HG02852 (cell line): ENCODE data around the gene CGNL1.

Experiments
- ATAC-seq: cut with Tn5 transposase; IDR thresholded peaks from one replicate; pipeline ENCODE4 v1.9.1; 2021; ENCODE audit warnings: mild to moderate bottlenecking, moderate library complexity; ENCODE audit not compliant: unreplicated experiment

Gene CGNL1

DNA sequence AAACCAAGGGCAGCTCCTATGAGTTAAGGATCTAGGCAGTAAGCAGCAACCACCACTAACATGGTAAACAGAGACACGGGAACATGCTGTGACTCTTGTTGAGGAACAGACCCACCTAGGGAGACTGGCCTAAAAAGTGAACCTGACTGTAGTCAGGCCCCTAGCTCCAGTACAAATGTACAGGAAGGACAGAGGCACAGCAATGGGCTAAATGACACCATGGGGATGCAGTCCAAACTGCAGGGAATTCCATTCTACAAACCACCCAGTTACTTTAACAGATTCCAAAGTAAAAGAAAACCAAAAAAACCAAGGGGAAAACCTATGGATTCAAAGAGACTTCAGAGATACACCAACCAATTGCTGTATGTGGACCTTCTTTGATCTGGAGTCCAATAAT is 28.2 kb upstream of the CGNL1 start:
- no peak for ATAC-seq

DNA sequence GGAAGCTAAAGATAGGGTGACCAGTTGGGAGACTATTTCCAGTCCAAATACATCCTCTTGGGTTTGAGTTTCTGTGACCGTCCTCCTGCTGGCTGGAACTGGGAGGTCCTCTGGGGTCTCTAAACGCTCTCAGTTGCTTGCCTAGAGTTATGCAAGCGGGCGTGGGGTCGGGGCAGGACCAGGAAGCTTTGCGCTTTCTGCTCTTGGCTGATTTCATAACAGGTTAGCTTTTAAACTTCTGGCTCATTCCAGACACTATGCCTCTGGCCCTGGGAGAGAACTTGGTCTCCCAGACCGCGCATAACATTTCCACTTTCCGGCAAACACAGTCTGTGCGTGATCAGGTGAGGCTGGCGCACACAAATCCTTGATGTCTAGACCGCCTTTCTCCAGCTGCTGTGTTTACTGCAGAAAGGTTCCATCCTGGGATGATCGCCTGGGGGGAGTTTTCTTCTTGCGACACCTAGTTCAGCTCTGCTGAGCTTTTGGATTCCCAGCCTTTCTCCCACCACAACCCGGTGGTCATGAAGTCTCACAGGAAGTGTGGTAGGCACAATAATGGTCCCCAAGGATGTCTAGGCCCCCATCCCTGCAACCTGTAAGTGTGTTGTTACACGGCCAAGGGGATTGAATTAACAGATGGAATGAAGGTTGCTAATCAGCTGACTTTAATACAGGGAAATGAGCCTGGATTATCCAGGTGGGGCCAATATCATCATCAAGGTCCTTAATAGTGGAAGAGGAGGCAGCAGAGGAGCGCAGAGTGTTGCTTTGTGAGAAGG is 23.6 kb upstream of the CGNL1 start:
- ATAC-seq: no peak

DNA sequence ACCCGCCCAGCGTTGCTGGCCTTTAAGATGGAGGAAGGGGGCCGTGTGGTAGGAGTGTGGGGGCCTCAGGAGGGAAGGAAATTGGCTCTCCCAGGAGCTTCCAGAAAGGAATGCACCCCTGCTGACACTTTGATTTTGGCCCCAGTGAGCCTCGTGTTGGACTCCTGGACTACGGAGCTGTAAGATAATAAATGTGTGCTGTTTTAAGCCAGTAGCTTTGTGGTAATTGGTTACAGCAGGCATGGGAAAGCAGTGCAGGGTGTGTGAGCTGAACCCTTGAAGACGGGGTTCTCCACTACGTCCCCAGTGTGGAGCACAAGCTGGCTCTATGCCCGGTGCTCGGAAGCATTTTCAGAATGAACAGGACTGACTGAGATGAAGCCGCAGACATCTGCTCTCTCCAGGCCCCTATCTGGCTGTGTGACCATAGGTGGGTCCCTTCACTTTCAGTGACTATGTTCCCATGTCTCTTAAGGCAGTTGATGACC is 22.9 kb upstream of the CGNL1 start:
- no peak for ATAC-seq

DNA sequence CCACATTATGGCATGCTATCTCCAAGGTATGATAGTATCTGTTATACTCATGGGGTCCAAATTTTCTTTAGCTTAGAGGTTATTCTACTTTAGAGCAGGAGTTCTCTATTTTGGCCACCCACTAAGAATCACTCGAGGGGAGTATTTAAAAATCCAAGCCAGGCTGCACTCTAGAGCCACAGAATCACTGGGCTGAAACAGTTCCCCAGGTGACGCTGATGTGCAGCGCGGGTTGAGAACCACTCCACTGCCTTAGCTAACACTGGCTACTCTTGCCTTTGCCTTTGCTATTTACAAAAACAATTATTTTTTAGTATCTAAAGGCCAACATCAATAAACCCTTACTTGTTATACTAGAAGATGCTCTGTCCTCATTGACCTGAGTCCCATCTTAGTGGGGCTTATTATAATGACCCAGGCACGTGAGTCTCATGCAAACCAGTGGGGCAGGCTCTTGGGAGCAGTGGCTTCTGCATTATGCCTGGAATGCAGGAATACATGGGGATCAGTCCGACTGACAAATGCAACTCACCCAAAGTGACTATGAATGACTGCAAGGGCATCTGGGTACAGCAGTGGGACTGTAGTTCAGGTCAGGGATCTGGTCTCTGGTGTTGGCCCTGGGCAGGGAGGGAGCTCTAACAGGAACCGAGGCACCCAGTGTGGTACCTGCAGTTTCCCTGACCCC is 21.7 kb upstream of the CGNL1 start:
- ATAC-seq: no peak

DNA sequence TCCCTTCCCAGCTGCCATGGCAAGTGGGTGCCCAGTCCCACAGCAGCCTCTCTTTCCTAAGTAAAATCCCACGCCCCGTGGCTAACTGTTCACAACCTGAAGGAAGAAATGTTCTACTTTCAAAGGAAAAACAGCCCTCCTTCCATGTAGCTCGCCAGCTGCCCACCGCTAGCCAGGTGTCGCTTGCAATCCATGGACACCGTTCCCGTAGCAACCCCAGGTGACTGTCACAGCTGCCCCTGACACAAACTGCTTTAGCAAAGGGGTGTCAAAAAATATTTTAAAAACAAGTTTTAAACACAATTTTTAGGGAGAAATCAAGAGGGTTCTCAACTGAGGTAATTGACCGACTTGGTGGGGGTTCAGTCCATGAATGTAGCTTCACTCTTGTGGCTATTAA is 21.0 kb upstream of the CGNL1 start:
- no peak for ATAC-seq

DNA sequence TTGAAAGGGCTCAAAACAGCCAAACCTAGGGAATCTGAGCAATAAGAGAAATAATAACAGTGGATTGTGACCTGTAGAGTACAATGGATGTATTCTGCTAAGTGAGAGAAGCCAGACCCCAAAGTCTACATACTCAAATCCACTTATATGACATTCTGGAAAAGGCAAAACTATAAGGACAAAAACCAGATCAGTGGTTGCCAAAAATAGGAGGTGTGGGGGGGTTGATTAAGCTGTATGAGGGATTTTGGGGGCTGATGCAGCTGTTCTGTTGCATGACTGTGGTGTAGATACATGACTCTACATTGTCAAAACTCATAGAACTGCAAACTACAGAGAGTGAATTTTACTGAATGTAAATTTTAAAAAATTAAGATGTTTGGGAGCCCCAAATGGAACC is 20.1 kb upstream of the CGNL1 start:
- no peak for ATAC-seq

DNA sequence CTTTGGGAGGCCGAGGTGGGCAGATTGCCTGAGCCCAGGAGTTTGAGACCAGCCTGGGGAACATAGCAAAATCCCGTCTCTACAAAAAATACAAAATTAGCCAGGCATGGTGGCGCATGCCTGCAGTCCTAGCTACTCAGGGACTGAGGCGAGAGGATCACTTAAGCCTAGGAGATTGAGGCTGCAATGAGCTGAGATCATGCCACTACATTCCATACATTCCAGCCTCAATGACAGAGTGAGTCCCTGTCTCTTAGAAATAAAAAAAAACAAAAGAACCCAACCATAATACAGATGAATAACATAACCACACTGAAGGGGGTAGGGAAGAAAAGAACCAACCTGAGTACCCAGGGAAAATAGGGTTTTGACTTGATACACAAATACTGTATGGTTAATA is 19.7 kb upstream of the CGNL1 start:
- ATAC-seq: no peak

DNA sequence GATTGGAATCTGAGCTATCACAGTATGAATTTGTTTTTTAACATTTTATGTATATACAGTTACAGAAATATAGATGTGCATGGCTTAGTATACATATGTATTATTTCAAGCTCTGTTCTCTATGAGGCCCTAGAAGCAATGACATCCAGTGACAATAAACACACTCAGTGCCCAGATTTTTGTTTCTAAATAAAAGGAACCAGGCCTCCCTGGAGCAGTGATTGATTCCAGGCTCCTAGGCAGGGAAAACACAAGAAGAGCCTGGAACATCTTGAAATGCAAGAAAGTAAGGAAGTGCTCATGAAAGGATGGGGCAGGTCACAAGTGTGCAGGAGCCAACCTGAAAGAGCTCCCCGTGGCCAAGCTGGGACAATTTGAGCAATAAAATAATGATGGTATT is 18.5 kb upstream of the CGNL1 start:
- no peak for ATAC-seq

DNA sequence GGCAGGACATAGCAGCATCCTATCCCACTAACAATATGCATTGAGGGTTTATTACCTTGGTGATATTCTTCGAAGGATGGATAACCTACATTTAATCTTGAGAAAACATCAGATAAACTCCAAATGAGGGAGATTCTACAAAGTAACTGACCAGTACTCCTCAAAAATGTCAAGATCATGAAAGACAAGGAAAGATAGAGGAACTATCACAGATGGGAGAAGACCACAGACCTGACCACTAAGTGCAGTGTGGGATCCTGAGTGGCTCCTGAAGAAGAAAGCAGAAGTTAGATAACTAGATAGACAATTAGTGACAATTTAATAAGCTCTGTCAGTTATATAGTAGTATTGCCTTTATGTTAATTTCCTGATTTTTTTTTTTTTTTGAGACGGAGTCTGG is 17.7 kb upstream of the CGNL1 start:
- no peak for ATAC-seq

DNA sequence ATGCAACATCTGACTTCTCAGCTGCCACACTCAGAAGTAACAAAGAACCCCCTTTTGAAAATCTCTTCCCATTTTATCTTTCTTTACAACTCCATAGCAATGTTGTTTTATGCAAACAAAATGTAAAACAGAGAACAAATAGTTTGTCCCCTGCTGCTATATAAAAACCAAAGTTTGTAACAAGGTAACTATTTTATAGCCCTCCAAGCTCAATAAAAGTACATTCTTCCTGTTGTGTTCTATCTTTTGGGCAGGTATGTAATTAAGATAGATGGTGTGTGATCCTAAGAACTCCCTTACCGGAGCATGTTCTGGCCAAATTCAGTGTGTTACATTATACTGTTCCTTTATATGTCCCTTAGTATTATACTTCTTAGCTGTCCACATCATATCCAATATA is 12.6 kb upstream of the CGNL1 start:
- no peak for ATAC-seq

DNA sequence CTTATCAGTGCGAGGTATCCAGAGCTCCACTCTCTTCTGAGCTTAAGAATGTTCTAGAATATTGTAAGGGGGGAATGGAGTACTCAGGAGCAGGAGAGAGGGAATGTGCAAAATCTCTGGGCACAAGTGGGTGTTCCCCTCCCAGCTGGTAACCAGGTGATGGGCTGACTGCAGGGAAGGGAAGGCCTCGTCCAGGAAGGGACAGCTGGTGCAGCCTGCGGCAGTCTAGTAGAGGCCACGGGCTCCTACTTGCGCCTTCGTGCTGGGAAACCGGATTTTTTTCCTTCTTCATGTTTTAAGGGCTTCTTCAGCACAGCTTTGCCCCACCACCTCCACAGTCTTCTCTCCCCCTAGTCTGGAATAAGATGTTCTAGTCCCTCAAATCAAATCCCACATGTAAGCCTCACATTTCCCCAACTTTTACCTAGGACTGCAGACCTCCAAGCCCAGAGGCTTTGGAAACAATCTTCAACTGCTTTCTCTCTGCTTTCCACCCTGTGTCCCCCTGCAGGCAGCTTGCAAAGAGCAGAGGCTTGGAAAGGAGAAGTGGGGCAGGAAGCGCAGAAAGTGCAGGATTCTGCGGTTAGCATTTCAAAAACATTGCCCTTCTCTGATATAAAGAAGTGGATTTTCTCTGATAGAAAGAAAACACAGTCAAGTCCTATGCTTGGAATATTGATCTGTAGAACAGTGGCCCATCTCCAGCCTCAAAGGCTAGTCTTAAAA is 11.9 kb upstream of the CGNL1 start:
- ATAC-seq: no peak

DNA sequence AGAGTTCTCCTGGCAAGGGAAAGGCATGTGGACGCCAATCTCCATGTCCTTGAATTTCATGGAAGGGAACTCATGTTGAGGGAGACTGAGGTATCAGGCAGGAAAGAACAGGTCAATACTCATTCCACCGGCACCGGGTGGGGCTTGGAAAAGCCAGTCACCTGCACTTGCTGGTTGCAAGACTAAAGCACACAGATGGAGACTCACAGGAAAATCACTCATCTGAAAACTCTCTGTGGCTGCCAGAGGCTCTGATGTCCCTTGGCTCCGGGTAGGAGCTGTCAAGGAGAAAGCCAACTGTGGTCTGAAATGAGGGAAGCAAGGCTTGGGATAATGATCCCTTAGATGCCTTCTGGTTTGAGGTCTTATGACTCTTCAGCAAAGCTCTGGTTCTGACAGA is 8.7 kb upstream of the CGNL1 start:
- ATAC-seq: no peak

DNA sequence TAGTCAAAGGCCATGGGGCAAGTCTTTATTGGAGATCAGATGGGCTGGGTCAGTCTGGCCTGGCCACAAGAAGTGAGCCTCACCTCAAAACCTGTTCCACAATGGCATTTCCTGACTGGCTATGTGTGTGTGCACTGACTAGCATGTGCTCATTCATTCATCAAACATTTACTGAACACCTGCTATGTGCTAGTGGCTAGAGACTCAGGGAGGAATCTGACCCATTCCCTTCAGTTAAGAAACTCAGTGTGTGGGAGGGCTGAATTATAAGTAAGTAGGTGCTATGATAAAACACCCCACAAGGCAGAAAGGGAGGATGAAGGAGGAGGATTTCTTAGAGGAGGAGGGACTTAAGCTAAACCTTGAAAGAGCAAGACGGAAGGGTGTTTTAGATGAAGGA is 5.4 kb upstream of the CGNL1 start:
- no peak for ATAC-seq

DNA sequence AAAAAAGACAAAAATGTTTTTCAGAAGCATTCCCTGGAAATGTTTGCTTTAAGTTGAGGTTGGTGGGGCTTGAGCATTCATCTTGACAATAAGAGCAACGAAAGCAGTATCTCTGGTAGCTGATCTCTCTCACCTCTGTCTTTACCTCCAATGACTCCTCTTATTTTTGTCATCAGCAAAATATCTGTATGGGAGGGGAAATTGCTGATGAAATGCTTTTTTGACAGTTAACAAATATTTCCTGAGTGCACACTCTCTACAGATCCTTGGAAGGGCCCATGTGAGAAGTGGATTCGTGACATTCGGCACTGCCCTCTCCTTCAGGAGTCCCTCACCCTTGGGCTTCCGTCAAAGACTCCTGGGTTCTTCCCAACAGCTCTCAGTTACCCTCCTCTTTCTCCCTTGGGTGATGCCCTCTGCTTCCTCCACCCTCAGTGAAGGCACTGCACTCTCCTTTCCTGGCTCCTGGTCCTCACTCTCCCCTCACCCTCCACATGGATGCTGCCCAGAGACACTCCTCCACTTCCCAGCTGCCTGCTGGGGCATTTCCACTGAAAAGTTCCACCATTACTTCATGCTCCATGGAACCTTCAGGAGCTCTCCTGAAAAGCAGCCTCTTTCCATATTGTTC is 2.9 kb upstream of the CGNL1 start:
- no peak for ATAC-seq

DNA sequence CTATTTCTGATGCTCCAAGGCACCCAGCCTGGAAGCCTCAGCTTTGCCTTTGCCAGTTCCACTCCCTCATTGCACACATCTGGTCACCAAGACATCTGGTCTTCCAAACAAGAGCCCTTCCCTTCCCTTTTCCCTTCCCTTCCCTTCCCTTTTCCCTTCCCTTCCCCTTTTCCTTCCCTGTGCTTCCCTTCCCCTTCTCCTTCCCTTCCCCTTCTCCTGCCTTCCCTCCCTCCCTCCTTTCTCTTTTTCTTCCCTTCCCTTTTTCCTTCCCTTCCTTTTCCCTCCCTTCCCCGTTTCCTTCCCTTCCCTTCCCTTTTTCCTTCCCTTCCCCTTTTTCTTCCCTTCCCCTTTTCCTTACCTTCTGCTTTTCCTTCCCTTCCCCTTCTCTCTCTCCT is 2.4 kb upstream of the CGNL1 start:
- no peak for ATAC-seq

DNA sequence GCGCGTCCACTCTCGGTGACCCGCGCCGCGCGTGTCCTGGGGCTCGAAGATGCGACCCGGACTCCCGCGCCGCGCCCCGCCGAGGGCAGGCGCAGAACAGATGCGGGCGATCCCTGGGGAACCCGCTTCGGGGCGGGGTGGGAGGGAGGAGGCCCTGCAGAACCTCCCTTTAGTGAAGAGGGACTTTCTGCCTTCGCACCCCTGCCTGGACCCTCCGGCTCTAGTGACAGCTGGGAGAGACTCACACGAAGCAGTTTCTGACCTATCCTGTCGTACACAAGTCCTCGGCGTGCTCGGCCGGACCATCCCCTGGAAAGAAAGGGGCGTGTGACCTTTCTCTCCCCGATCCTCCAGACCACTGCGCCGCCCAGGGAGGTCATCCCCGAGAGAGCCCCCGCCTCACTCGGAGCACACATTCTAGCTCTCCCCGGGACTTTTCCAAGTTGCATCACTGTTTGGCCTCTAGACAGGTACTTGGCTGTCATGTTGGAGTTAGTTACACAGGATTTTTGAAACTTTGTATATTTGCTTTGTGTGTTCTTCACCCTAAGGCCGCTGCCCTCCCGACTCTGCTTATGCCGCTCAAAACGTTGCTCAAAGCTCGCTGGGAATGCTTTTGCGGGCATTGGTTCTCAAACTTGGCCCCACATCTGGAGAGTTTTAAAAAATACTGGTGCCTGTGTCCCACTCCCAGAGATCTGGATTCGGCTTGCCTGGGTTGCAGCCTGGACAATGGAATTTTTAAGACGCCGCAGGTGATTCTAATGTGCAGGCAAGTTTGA is 582 bp downstream of the CGNL1 start:
- no peak for ATAC-seq

DNA sequence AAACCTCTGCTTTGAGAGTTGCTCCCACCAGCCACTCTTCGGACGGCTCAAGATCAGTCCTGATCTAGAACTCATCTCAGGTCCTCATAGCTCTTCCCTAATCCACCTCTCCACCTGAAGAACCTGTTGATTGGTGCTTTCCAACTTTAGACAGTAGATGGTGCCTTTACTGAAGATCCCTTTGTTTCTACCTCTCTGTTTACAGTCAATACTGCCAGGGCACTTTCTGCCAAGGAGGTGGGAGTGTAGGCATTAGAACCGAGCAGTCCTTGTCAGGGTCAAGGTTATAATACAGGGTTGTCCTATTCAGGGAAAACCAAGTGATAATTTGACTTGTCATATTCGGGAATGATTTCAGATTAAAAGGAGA is 1.2 kb downstream of the CGNL1 start:
- ATAC-seq: no peak

DNA sequence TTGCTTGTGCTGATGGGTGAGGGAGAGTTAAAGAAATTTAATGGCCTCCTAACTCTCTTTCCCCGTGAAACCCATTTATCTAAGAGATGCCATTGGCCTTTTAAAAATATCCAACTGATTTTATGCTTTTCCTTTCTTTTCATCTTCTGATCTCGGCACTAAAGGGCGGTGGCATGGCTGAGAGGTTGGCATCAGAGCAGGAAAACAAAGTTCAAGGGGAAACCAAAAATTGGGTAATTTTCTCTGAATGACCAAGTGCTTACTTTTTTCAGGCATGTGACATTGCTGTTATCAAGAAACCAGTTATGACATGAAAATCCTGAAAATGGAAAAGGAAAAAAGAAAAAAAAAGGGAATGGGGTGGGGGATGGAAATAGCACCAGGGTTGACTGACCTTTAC is 3.2 kb downstream of the CGNL1 start:
- ATAC-seq: no peak

DNA sequence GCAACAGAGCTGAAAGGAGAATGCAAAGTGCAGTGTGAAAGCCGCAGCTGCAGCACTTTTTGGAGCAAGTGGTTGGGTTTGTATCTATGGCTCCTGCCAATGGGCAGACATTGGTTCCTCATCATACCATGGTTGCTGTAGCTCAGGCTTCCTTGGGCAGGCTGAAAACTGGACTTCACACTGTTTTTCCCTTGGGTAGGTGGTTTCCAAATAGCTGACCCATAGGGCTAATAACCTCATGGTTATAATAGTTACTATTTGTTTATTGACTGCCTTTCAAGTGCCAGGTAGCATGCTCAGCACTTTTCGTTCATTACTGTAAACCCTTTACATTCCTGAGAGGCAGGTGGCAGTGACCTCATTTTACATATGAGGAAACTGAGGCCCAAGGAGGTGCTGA is 4.5 kb downstream of the CGNL1 start:
- ATAC-seq: no peak

DNA sequence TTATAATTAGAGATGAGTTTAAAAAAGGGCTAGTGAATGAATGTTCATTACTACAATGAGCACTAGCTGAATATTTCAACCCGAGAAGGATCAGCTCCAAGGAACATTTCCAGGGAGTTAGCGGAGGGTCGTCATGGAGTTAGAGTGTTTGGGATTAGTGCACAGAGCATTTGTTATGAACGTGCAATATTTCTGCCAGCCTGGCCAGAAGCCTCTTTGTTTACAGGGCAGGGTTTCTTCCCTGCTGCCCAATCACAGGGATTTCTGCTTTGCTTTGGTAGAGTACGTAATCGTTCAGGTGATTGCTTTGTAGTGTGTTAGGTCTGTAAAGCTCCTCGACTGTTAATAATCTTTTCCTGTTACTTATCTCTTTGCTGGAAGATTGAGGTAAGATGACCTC is 5.9 kb downstream of the CGNL1 start:
- ATAC-seq: no peak

DNA sequence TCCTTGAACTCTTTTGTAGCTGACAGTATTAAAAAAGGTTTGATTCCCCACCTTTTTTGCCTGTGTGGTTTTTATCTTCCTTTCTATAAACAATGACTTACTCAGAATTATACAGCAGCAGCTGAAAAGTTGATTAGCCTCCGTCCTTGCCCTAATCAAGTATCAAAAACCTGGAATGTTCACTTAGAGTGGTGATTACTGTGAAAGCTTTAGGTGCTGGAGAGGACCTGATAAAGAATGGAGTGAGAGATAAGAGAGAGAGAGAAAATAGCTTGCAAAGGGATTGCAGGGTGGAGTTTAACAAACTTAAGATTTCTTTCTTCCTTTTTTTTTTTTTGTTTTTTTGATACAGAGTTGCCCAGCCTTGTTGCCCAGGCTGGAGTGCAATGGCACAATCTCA is 6.7 kb downstream of the CGNL1 start:
- ATAC-seq: no peak
